Hepatocyte (in vitro differentiated cells): ENCODE measurements around the gene TMPRSS9.

Experiments used
- CTCF ChIP-seq: fragments of 200-600 bp; sonication (generic); IDR thresholded peaks from 2 replicates; pipeline ENCODE4 v1.5.1; 2016; ENCODE audit warnings: antibody characterized with exemption, mild to moderate bottlenecking; ENCODE audit not compliant: poor library complexity
- EZH2 ChIP-seq: fragments of 200-600 bp; sonication (generic); IDR thresholded peaks from 2 replicates; pipeline ENCODE4 v1.6.1; 2016; ENCODE audit warnings: antibody characterized with exemption, mild to moderate bottlenecking, borderline replicate concordance
- EZH2phosphoT487 ChIP-seq: fragments of 200-600 bp; sonication (generic); IDR thresholded peaks from one replicate; pipeline ENCODE4 v1.6.1; 2018; ENCODE audit warnings: antibody characterized with exemption, mild to moderate bottlenecking, low read depth, moderate library complexity; ENCODE audit not compliant: unreplicated experiment, severe bottlenecking

GRCh38 chr19:2446381-2446780 lies 86.3 kb downstream of the TMPRSS9 start:
- no peak for TF ChIP-seq CTCF
- no peak for TF ChIP-seq EZH2
- TF ChIP-seq EZH2phosphoT487: no peak
